Middle frontal gyrus (tissue), 1 donor: Measurements from ENCODE around the gene KPNA2.
"Not testable (repeated sequence)": the region's sequence is repeated elsewhere in the genome, so short reads cannot be mapped to it uniquely, and the experiment has no call there.

Source experiments
- DNase-seq: peaks from one replicate; pipeline ENCODE4 v3.0.0-alpha.2; 2015; ENCODE audit warnings: low spot score; ENCODE audit errors: extremely low spot score

Gene KPNA2

GRCh38 chr17:68035523-68036303 lies at the start of gene KPNA2:
TSS of gene KPNA2 (plus strand) at chr17:68035735. CDS start at chr17:68037133, 1,398 bp downstream.
- peak; percentile 94 for DNase-seq

- no peak for DNase-seq
Observed at GRCh38 chr17:67990909-67991308, 44.6 kb upstream of the KPNA2 start.

- no peak for DNase-seq
Observed at GRCh38 chr17:67992548-67993152, 42.9 kb upstream of the KPNA2 start.

GRCh38 chr17:67993153-67993997 lies 42.2 kb upstream of the KPNA2 start:
- peak; percentile 77 for DNase-seq

- DNase-seq, result no peak
Observed at GRCh38 chr17:67993998-67994361, 41.6 kb upstream of the KPNA2 start.

- no peak for DNase-seq
Observed at GRCh38 chr17:67994817-67995569, 40.5 kb upstream of the KPNA2 start.

GRCh38 chr17:67995570-67996263 lies 39.8 kb upstream of the KPNA2 start:
- no peak for DNase-seq

- DNase-seq, result not testable (repeated sequence)
Observed at GRCh38 chr17:67996301-67997171, 39.0 kb upstream of the KPNA2 start, which contains the start of gene C17orf58. TSS of gene C17orf58 (minus strand) at chr17:67996469. CDS start at chr17:67996198, 271 bp downstream.

GRCh38 chr17:67998466-67998865 lies 37.1 kb upstream of the KPNA2 start:
- DNase-seq, result no peak

GRCh38 chr17:67999291-67999911 lies 36.1 kb upstream of the KPNA2 start:
- DNase-seq, result no peak

GRCh38 chr17:68004201-68004600 lies 31.3 kb upstream of the KPNA2 start:
- DNase-seq, result no peak

- DNase-seq, result no peak
Observed at GRCh38 chr17:68006797-68007196, 28.7 kb upstream of the KPNA2 start.

- no peak for DNase-seq
Observed at GRCh38 chr17:68011199-68011665, 24.3 kb upstream of the KPNA2 start.

- no peak for DNase-seq
Observed at GRCh38 chr17:68013385-68013784, 22.1 kb upstream of the KPNA2 start.

GRCh38 chr17:68015081-68015723 lies 20.3 kb upstream of the KPNA2 start:
- no peak for DNase-seq

- DNase-seq, result no peak
Observed at GRCh38 chr17:68016838-68017237, 18.7 kb upstream of the KPNA2 start.

GRCh38 chr17:68018493-68018892 lies 17.0 kb upstream of the KPNA2 start:
- DNase-seq, result not testable (repeated sequence)

- no peak for DNase-seq
Observed at GRCh38 chr17:68019336-68019674, 16.2 kb upstream of the KPNA2 start.
